Caco-2 (cell line): ENCODE data around the gene ADAMTS18. TPM values are rescaled to one million over a fixed set of nuclear protein-coding genes. Genes with fewer than 3 reads are reported as not detected.
A peak's percentile ranks its signal among the peaks of the same experiment; 100 is the strongest.

ENCODE experiments used
- BruUV-seq: library from RNA; stranded (reverse); fragments of 400-500 nt; replicated peaks from 2 replicates; lab custom pipeline; 2021; lab: Mats Ljungman, UMichigan
- CTCF ChIA-PET: fragments of 300-600 bp; sonication (Branson Sonifier 250); formaldehyde crosslinking; loops from one replicate; lab custom pipeline; 2022; ENCODE audit warnings: antibody characterized with exemption; lab: Charles Lee
- POLR2A ChIA-PET: fragments of 300-600 bp; sonication (Branson Sonifier 250); formaldehyde crosslinking; loops from one replicate; lab custom pipeline; 2022; ENCODE audit warnings: antibody characterized with exemption; lab: Charles Lee
- DNase-seq, 2 experiments: peaks; one replicate each; pipeline versions ENCODE4 v3.0.0 to v3.0.0-alpha.2; 2020 to 2022
- H3K27me3 ChIP-seq: replicated peaks from 2 replicates; pipeline ENCODE4 v1.6.0; 2011; ENCODE audit warnings: low read length; ENCODE audit not compliant: control insufficient read depth, insufficient read depth
- H3K36me3 ChIP-seq: 2 replicates; pipeline ENCODE4 v1.5.1; 2011; ENCODE audit warnings: low read length; ENCODE audit not compliant: control insufficient read depth, insufficient read depth
- H3K4me1 ChIP-seq: fragments of 250-450 bp; sonication (Bioruptor Pico); 2 replicates; pipeline ENCODE4 v1.5.1; 2020; ENCODE audit warnings: mild to moderate bottlenecking
- H3K4me3 ChIP-seq: 2 replicates; pipeline ENCODE4 v1.5.1; 2011; ENCODE audit warnings: low read depth, mild to moderate bottlenecking, control low read depth, low read length
- H3K9me3 ChIP-seq: fragments of 250-450 bp; sonication (Bioruptor Pico); 2 replicates; pipeline ENCODE4 v1.5.1; 2020; ENCODE audit warnings: mild to moderate bottlenecking, moderate library complexity
- H3K27ac Mint-ChIP-seq: one replicate; pipeline ENCODE4 v1.8.0; 2022; ENCODE audit warnings: mixed read lengths; ENCODE audit not compliant: unreplicated experiment
- H3K27me3 Mint-ChIP-seq: one replicate; pipeline ENCODE4 v1.8.0; 2022; ENCODE audit warnings: mixed read lengths; ENCODE audit not compliant: insufficient read depth, unreplicated experiment
- H3K36me3 Mint-ChIP-seq: one replicate; pipeline ENCODE4 v1.8.0; 2022; ENCODE audit warnings: mild to moderate bottlenecking, mixed read lengths; ENCODE audit not compliant: insufficient read depth, unreplicated experiment
- H3K4me1 Mint-ChIP-seq: one replicate; pipeline ENCODE4 v1.8.0; 2022; ENCODE audit warnings: low read depth, mixed read lengths; ENCODE audit not compliant: unreplicated experiment
- H3K4me3 Mint-ChIP-seq: one replicate; pipeline ENCODE4 v1.8.0; 2022; ENCODE audit warnings: mild to moderate bottlenecking, moderate library complexity, mixed read lengths; ENCODE audit not compliant: unreplicated experiment
- H3K9me3 Mint-ChIP-seq: one replicate; pipeline ENCODE4 v1.8.0; 2022; ENCODE audit warnings: mixed read lengths; ENCODE audit not compliant: unreplicated experiment
- CTCF ChIP-seq, 2 experiments: fragments of 200-600 bp in 1 of 2; IDR thresholded peaks; 1 replicate in 1 of 2; 2 replicates in 1 of 2; pipeline versions ENCODE4 v1.5.1 to v1.8.0; 2011 to 2022; ENCODE audit warnings: antibody characterized with exemption in 1 of 2, control low read depth in 1 of 2, inconsistent platforms in 1 of 2, low read depth in 1 of 2, low read length in 1 of 2, mild to moderate bottlenecking in 1 of 2, moderate library complexity in 1 of 2; ENCODE audit not compliant: insufficient read depth in 1 of 2, severe bottlenecking in 1 of 2, unreplicated experiment in 1 of 2
- intact Hi-C: fragments of 100-400 bp; cut with micrococcal nuclease; formaldehyde crosslinking; loops from one replicate; pipeline ENCODE4 v1.10.0; 2022; ENCODE audit not compliant: unreplicated experiment
- total RNA-seq: library from RNA; stranded (reverse); gene quantifications from 2 replicates; pipeline ENCODE4 v1.2.3, GENCODE V29; 2022

ADAMTS18 gene
- total RNA-seq, 1 experiment from 2014 or later = 0.29 TPM

GRCh38 chr16:77410449-77410848, 24.4 kb downstream of the ADAMTS18 start:
- Mint-ChIP-seq H3K9me3 (peaks cover 17% of the 10 kb centered on the region), H3K27ac (no peak overlapping the region), H3K4me1 (no peaks in the 10 kb centered on the region), H3K36me3 (no peaks in the 10 kb centered on the region), H3K4me3 (no peak overlapping the region), H3K27me3 (no peaks in the 10 kb centered on the region)
- POLR2A ChIA-PET = no interaction called here
- BruUV-seq = no TSS peak
- Histone ChIP-seq H3K4me1 (peaks cover 4% of the 10 kb centered on the region; the same call in 1 of the 2 replicates), H3K27me3 (no peaks in the 10 kb centered on the region), H3K36me3 (no peaks in the 10 kb centered on the region), H3K4me3 (no peak overlapping the region), H3K9me3 (peaks cover 9% of the 10 kb centered on the region; the same call in 1 of the 2 replicates)
- no peak for DNase-seq
- CTCF ChIA-PET = no interaction called here
- intact Hi-C loops = no loop called here
- TF ChIP-seq CTCF (IDR thresholded peaks at IDR 0.05; ENCODE audit: insufficient read depth in 1 of 2, low read depth in 1 of 2, low read length in 1 of 2, severe bottlenecking in 1 of 2, unreplicated experiment in 1 of 2) = no peak

GRCh38 chr16:77409311-77409710, 25.5 kb downstream of the ADAMTS18 start:
- peaks cover 9% of the 10 kb centered on the region; the same call in 1 of the 2 replicates for H3K9me3 ChIP-seq
- ChIA-PET CTCF (interaction anchor here (0.6 to 0.8 kb wide), 2 partner anchors 174 to 606 kb away, joined by 3 read pairs; no protein-coding TSS in a partner anchor), POLR2A (interaction anchor here (0.7 kb wide), 1 partner anchor 74 kb away, joined by 4 read pairs; no protein-coding TSS in a partner anchor)
- no peaks in the 10 kb centered on the region for H3K36me3 ChIP-seq
- Mint-ChIP-seq H3K9me3 (peaks cover 17% of the 10 kb centered on the region), H3K4me1 (no peaks in the 10 kb centered on the region), H3K27ac (no peak overlapping the region), H3K27me3 (no peaks in the 10 kb centered on the region), H3K36me3 (no peaks in the 10 kb centered on the region), H3K4me3 (no peak overlapping the region)
- TF ChIP-seq CTCF (IDR thresholded peaks at IDR 0.05; ENCODE audit: insufficient read depth in 1 of 2, low read depth in 1 of 2, low read length in 1 of 2, severe bottlenecking in 1 of 2, unreplicated experiment in 1 of 2) = no peak
- H3K4me1 ChIP-seq = peaks cover 4% of the 10 kb centered on the region; the same call in 1 of the 2 replicates
- no TSS peak for BruUV-seq
- intact Hi-C loops = loop anchor here (1.0 to 5.0 kb wide), 3 partner anchors 36 to 172 kb away; no protein-coding TSS in a partner anchor
- H3K4me3 ChIP-seq = no peak overlapping the region
- peak; percentile 55 to 62 for DNase-seq
- H3K27me3 ChIP-seq = no peaks in the 10 kb centered on the region

- intact Hi-C loops = loop anchor here (1.0 to 5.0 kb wide), 3 partner anchors 35 to 171 kb away; no protein-coding TSS in a partner anchor
- POLR2A ChIA-PET = no interaction called here
- peaks cover 4% of the 10 kb centered on the region; the same call in 1 of the 2 replicates for H3K4me1 ChIP-seq
- H3K36me3 Mint-ChIP-seq = no peaks in the 10 kb centered on the region
- H3K27ac Mint-ChIP-seq = no peak overlapping the region
- no peaks in the 10 kb centered on the region for H3K27me3 ChIP-seq
- H3K4me3 ChIP-seq = no peak overlapping the region
- no peaks in the 10 kb centered on the region for H3K27me3 Mint-ChIP-seq
- H3K9me3 ChIP-seq = peaks cover 9% of the 10 kb centered on the region; the same call in 1 of the 2 replicates
- no peak overlapping the region for H3K4me3 Mint-ChIP-seq
- CTCF ChIA-PET = no interaction called here
- no peak for DNase-seq
- TF ChIP-seq CTCF (IDR thresholded peaks at IDR 0.05; ENCODE audit: insufficient read depth in 1 of 2, low read depth in 1 of 2, low read length in 1 of 2, severe bottlenecking in 1 of 2, unreplicated experiment in 1 of 2) = no peak
- H3K4me1 Mint-ChIP-seq = no peaks in the 10 kb centered on the region
- no peaks in the 10 kb centered on the region for H3K36me3 ChIP-seq
- peaks cover 17% of the 10 kb centered on the region for H3K9me3 Mint-ChIP-seq
- no TSS peak for BruUV-seq
These were observed 26.2 kb downstream of the ADAMTS18 start for GRCh38 chr16:77408607-77409006.
